Activated CD8-positive, alpha-beta memory T cell treated with anti-CD3 and anti-CD28 coated beads, Interleukin-2, amount 50 U/mL, for 48 hours (primary cell): ENCODE results near the gene TBXAS1.
"Not testable (repeated sequence)": the region's sequence is repeated elsewhere in the genome, so short reads cannot be mapped to it uniquely, and the experiment has no call there.

ENCODE experiments used
- DNase-seq: peaks from one replicate; pipeline ENCODE4 v3.0.0-alpha.2; 2020

TBXAS1 gene

DNA sequence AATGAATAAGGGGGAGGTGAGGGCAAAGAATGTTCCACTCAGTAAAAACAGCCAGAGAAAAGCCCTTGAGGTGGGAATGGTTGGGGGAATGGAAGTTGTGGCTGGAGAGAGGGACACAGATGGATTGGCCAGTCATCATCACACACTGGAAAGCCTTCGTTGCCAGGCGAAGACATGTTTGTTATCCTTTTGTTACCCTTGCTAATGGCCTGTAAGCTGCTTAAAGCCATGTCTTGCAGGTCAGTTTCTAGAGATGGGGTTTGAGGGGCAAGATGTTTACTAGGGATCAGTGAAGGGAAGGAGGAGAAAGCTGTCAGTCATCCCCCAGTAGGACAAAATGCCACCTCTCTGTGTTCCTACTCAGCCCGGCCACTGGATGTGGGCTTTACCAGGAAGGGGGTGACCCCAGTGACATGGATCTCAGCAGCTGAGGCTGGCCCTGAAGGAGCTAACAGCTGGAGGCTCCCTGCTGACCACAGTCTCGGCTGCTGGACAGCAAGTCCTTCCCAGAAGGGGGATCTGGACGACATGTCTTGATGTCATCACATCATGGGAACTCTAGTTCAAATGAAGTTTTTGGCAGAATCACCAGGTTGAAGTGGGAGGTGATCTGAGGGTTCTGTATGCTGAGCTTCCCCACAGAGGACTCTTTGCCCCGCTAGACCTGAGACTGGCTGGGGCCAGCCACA, 66.2 kb downstream of the TBXAS1 start:
- DNase-seq: no peak

DNA sequence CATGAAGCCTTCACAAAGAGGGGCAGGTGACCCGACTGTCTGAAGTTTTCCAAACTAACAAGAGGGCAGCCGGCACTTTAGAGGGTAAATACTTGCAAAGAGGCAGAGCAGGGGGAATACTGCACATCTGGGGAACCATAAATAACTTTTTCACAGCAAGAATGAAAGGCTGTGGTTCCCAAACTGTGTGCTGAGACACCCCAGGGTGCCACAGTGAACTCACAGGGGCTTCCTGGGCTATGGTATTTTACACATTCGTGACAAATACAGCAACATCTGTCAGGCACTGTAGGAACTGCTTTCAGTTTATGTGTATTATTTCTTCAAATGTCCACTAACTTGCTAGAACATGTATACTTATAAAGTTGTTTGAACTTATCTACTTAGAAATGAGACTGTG, 67.2 kb downstream of the TBXAS1 start:
- DNase-seq: no peak

DNA sequence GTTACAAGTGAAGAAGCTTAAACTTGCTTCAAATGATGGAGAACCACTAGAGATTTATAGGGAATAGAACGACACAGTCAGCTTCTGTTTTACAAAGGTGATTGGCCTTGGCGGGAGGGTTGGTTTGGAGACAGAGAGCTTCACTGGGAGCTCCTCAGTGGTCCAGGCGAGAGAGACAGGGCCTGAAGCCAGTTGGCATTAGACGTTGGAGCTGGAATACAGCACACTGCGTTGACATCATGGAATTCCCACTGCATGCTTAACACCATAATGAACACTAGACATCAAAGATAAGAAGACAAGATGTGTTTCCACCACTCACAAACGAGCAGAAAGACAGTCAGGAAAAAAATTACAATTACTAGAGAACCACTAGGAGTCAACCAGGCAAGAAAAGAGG, 67.8 kb downstream of the TBXAS1 start:
- no peak for DNase-seq

DNA sequence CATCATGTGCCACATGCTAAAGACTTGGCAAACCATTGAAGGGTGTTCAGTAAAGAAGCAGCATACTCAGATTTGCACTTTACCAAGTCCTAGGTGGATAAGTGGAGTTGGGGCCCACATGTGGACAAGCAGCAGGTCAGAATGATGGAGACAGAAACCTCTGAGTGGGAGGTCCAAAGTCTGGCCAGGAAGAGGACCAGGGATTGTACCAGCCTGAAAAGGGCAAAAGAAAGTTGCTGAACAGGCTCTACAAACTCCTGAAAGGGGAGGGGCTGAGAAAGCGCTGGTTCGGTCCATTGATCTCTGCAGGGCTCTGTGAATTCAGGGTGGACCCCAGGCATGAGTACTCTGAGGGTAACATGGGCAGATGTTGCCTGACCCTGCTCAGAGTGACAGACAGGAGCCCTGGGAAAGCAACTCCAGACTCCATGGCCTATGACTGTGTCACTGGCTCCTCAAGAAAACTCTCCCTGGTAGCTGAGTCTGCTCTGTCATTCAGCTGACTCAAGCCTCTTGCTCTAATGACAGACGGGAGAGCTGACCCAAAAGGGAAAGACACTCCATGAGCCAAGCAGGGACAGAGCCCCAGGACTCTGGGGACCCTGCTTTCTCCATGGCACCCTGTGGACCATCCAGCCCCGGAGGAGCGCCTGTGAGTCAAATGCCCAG, 68.5 kb downstream of the TBXAS1 start:
- DNase-seq: no peak

DNA sequence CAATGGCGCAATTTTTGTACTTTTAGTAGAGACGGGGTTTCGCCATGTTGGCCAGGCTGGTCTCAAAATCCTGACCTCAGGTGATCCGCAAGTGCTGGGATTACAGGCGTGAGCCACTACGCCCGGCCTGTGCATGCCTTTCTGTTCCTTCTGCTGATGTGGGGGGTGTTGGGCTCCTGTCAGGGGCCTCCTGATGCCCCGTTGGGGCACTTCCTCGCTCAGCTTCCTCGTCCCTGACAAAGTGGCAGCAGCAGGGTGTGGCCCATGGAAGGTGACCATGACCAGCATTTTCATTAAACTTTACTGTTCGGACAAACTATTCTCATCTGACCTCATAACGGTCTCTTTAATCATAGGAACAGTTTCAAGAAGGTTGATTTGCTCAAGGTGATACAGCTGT, 69.4 kb downstream of the TBXAS1 start:
- DNase-seq: no peak

DNA sequence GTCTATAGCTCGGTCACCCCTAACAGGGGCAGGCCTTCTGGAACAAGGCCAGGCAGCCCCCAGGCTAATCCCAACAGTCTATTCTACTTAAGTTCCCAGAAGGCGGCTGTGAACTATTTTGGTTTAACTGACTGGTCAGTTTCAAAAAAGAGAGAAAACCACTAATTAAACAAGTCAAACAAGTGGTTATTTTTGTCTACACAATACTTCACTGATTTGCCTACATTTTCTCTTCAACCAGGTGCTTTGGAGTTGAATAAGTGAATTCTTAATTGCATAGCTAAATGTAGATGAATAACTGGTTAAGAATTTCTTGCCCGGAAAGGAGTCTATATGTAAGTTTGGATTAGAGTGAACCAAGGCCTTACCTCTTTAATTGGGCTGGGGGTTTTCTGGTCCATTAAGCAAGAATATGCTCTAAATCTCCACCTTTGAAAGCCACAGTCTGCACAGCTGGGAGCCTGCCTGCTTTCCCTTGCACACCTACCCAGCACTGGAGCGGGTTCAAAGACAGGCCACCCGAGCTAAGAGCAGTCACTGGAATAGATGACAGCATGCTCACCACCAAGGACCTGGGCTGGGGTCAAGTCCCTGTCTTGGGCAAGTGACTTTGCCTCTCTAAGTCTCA, 70.4 kb downstream of the TBXAS1 start:
- DNase-seq: no peak

DNA sequence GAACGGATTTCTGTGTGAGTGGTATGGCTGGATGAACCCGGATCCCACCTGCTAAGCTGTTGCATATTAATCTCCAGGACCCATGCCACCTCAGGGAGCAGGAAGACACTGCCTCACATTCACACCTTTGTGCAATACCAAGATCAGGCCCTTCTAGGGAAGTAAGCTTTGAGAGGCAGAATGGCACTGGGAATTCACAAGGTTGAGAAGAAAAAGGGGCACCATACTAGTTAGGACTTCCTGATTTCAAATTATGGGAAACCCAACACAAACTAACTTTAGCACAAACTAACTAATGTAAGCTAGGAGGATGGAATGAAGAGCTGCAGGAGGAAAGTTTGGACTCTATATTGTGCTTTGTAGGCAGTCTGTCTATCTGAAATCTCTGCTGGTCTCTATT, 71.3 kb downstream of the TBXAS1 start:
- DNase-seq: no peak

DNA sequence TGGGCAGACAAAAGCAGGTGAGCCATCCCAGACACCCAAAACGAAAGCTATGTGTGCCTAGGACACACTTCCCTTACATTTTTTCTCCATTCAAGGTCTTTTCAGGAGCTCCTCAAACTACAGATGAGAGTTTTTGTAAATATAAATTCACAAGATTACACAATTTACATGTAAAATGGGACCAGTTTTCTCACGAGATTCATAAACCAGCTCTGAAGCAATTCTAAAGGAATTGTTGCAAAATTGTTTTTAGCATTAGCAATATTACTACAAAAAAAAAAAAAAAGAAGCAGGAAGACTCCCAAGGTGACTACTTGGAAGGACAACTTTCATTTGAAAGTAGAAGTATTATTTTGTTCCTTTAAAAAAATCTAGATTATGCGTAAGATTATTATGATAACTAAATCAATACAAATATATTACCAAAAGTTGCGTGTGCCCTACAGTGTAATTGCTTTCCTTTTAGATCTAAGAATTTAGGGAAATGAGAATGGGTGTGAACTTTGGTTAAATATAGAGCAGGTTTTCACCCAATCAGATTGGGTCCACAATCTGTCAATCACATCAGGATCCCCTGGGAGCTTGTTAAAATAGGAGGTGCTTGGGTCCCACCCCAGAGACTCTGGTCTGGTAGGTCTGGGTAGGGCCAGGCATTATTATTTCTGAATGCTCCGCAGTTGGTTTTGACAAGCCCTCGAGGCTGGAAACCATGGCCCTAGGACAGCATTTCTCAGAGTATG, 72.2 kb downstream of the TBXAS1 start:
- no peak for DNase-seq

DNA sequence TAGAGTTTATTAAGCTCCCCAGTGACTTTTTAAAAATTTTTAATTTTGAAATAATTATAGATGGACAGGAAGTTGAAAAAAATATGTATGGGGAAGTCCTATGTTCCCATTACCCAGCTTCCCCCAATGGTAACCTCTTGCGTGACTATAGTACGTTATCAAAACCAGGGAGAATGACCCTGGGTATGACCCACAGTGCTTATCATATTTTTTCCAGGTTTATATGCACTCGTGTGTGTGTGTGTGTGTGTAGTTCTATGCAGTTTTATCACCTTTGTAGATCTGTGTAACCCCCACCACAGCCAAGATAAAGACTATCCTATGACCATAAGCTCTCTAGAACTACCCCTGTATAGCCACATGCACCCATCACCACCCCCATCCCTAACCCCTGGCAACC, 72.8 kb downstream of the TBXAS1 start:
- DNase-seq: no peak

DNA sequence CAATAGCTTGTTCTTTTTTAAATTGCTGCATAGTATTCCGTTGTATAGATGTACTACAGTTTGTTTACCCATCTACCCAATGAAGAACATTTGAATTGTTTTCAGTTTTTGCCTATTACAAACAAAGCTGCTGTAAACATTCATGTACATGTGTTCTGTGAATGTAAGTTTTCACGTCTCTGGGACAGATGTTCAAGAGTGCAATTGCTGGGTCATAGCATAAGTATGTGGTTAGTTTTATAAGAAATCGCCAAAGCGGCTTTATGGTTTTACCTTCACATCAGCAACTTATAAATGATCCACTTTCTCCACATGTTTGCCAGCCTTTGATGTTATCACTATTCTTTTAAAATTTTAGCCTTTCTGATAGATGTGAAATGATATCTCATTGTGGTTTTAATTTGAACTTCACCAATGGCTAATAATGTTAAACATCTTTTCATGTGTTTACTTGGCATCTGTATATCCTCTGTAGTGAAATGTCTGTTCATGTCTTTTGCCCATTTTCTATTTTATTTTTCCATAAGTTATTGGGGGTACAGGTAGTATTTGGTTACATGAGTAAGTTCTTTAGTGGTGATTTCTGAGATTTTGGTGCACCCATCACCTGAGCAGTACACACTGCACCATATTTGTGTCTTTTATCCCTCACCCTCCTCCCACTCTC, 73.5 kb downstream of the TBXAS1 start:
- no peak for DNase-seq

DNA sequence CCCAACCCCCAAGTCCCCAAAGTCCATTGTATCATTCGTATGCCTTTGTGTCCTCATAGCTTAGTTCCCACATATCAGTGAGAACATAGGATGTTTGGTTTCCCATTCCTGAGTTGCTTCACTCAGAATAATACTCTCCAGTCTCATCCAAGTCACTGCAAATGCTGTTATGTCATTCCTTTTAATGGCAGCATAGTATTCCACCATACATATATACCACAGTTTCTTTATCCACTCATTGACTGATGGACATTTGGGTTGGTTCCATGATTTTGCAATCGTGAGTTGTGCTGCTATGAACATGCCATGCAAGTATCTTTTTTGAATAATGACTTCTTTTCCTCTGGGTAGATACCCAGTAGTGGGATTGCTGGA, 74.0 kb downstream of the TBXAS1 start:
- DNase-seq: not testable (repeated sequence)

DNA sequence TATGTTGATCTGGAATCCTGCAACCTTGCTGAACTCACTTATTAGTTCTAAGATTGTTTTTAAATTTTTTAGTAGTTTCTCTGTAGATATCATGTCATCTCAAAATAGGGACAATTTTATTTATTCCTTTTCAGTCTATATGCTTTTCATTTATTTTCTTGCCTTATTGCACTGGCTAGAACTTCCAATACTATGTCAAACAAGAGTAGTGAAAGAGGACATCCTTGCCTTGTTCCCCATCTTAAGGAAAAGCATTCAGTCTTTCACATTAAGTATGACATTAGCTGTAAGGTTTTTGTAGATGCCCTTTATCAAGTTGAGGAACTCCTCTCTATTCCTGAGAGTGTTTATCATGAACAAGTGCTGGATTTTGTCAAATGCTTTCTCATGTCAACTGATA, 77.8 kb downstream of the TBXAS1 start:
- DNase-seq: no peak

DNA sequence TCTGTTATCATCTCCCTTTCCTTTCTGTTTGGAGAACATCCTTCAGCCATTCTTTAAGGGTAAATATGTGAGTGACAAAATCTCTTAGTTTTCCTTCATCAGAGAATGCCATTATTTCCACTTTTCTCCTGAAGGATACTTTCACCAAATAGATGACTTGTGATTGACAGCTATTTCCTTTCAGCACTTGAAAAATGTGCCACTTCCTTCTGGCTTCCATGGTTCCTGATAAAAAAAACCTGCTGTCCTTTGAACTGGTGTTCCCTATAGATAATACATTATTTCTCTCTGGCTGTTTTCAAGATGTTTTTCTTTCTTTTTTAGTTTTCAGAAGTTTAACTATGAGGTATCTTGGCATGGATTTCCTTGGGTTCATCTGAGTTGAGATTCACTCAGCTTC, 79.7 kb downstream of the TBXAS1 start:
- DNase-seq: no peak

DNA sequence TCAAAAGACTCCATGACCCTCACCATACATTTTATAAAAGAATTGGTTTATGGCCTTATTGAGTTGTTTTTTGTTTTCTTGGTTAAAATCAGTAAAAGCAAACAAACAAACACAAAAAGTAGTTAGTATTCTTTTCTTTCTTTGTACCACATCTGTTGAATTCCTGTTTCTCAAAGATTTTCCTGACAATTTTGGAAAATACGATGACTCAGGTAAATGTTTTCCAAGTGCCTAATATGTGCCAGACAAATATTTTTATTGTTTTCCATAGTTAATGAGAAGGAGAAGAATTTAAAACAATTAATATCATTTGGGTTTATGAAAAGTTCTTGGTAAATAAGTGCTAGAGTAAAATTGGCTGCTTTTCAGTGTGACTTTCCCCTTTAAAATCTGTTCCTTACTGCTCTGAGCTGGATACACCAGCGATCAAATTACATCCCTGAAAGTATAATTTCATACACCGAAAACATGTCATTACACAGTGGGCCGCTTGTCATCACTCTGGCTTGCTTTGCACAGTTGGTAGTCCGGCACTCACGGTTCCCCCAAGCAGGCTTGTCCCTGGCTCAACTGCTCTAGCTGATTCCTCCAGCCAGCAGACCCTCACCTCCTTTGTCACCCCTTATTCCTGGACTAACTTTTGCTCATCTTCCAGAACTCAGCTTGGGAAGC, 80.5 kb downstream of the TBXAS1 start:
- no peak for DNase-seq

DNA sequence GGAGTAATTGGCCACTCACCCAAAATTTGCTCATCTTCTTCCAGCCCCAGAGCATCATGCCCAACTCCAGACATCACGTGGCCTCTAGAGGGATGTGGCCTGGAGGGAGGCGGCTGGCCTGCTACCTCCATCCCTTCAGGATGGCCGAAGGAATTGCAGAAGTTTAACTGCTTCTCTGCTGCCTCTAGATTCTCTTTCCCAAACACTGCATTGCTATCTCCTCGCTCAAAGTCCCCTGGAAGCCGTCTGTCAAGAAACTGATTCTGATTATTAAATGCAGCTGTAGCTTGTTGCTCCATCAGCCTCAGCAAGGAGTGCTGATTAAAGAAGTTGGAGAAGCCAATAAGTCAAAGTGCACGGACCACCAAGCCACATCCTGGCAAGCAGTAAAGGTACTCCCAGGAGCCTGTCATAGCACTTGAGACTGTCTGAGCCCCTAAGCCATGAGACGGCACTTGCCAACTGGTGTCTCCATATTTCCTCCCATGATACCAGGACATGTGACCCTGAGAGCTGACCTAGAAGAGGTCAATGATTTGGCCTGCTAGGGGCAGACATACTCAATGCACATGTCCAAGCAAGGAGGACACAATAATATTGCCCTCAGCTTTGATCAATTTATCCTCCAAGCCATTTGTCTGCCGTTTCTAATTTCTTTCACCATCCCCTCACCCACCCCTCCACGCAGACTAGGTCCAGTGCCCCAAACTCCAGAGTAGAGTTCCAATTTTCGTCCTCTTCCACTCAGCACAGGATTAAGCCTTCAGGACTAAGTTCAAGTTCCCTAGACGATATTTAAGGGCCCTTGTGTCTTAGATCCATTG, 84.2 kb downstream of the TBXAS1 start:
- no peak for DNase-seq

DNA sequence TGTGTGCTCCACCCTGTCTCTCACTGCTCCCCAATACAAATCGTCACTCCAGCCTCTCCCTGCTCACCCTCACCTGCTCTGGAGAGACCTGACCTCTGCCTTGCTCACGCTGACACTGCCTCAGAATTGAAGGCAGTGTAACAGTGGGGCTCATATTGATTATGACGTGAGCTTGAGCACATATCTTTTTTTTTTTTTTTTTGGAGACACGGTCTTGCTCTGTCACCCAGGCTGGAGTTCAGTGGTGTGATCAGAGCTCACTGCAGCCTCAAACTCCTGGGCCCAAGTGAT, 84.7 kb downstream of the TBXAS1 start:
- no peak for DNase-seq

DNA sequence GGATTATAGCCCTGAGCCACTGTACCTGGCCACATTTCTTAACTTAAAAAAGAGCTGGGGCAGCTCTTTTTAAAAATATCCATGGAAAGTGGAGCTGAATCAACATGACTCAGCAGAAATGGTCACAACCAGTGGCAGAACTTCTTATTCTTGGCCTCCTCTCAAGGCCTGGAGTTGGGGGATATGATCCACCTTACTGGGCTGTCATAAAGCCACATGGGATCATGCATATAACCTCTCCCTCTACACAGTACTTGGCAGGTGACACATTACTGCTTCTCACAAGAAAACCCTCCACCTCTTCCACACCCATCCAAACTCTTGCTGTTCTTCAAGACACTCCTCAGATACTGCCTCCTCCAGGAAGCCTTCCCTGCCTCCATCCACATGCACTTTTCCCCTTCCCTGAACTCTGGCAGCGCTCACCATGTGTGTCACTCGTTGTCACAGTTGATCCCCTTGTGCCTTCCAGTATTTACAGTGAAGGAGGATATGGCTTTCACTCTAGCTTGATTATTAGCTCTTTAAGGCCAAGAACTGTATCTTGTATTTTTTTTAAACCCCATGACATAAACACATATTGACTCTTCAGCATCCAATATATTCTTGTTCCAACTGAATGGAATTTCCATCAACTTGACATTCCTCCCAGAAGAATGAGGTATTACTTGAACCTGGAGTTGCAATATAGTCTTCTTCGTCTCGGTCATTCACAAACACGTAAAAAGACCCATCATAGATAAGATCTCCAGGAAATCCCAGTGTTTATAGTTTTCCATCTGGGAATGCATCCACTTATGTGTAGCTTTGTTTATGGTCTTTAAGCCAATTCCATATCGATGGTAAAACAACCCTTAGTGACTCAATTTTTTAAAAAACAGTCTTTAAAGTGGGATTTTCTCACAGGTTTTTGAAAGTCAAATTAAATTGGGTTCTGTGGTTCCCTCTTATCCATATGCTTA, 85.5 kb downstream of the TBXAS1 start:
- no peak for DNase-seq

DNA sequence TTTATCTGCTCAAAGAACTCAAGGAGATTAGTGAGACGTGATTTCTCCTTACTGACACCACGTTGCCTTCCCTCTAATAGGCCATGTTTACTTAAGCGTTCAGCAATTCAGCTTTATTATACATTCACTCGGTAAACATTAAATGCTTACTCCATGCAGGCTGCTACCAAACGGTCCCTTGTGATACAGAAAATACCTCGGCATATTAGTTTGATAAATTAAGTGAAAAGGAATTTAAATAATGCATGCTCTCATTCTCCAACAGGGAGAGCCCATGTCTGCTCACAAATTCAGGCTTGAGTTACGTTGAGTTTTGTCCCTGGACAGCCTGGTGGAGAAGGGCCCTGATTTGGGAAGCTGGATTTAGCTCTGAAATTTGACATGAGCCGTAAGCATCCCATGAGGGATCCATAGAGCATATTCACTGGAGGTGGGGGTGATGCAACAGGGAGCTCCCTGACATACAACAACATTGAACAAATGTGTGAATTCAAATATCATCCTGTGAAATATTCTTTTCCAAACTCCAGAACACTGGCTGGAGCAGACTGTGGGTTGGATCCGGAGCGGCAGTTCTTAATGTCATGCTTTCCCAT, 86.3 kb downstream of the TBXAS1 start:
- DNase-seq: no peak

DNA sequence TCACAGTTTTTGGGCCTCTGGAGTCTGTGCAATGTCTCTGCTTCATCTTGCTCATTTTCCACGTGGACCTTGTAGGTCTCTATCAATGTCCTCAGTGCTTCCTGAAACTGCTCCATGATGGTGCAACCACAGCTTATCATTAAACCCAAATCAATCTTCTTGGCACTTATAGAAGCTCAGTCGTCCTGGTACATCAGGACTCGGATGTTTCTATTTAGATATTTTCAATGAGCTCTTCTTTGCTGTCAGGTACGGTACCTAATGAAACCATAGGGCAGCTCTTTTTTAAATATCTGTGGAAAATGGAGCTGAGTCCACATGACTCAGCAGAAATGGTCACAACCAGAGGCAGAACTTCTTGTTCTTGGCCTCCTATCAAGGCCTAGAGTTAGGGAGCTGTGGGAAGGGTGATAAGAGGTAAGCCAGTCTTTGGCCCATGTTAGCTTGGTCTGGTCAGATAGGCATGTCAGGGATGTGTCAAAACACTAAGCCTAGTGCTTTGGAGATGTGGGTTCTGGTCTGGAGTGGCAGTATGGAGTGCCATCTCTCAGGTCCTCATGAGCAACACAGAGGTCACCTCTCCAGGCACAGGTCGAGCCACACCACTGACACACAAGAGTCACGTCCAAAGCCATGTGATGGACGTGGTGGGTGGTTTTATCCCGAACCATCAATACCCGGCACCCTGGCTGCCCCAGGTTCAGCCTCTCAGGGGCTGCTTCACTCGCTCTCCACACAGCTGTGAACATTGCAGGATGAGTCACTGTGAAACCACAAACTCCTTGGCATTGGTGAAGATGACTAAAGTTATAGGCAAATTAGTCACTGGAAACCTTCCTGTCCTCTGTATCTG, 87.0 kb downstream of the TBXAS1 start:
- peak; percentile 80 for DNase-seq
